Left kidney (tissue), 2 donors: Measurements from ENCODE around the gene TMEM132A. TPM values are rescaled to one million over a fixed set of nuclear protein-coding genes. Genes with fewer than 3 reads are reported as not detected.

Experiments used
- DNase-seq: peaks from one replicate; pipeline ENCODE4 v3.0.0-alpha.2; 2013
- polyA plus RNA-seq: library from polyadenylated mRNA; unstranded; fragments of 120-200 nt; gene quantifications from one replicate; pipeline ENCODE4 v1.2.1, GENCODE V29; 2013; ENCODE audit not compliant: insufficient read length

The TMEM132A gene
- polyA plus RNA-seq, 1 donor = 58.7 TPM

DNA sequence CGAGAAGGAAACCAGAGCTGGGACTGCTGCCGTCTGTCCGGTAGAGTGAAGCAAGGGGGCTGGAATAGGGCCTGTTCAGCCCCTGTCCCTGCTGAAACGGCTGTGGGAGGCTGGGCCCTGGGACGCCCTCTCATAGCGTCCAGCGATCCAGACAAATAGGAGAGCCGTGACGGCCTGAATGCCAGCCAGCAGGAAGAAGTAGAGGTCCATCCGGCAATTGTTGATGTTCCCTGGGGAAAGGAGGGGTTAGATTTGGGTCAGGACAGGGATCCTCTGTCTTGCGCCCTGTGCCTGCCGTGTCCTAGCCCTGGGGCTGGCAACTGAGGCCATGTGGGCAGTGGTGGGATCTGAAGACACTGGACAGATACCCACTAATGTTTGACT lies 12.9 kb downstream of the TMEM132A start:
- DNase-seq = no peak

DNA sequence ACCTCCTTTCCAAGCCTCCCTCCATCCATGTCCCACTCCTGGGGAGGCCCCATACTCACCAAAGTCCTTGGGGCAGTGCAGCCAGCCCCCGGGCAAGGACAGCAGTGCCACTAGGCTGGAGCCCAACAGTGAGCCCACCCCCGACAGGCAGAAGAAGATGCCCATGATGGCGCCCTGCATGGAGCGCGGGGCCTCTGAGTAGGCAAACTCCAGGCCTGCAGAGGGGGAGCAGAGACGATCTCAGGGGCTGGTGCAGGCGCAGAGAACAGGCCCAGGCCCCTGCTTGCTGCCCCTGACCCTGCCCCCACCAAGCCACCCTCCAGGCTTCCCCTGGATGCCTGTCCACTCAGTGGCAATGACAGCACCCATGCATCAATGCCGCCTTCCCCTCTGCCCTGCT lies 13.6 kb downstream of the TMEM132A start:
- DNase-seq = no peak

DNA sequence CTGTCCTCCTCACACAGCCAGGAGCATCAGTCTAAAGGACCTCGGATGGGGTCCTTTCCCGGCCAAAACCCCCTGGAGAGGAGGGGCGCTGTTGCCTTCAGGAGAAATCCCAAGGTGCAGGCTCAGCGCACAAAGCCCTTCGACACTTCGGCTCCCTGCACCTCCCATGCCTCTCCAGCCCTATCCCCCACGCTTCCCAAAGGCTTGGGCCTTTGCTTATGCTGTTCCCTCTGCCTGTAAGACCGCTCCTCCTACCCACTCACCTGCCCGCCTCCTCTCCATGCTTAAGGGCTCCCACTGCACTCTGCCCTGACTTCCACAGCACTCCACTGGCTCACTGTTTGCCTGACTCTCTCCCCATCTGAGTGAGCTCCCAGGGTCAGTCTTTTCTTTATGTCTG lies 14.2 kb downstream of the TMEM132A start:
- no peak for DNase-seq

DNA sequence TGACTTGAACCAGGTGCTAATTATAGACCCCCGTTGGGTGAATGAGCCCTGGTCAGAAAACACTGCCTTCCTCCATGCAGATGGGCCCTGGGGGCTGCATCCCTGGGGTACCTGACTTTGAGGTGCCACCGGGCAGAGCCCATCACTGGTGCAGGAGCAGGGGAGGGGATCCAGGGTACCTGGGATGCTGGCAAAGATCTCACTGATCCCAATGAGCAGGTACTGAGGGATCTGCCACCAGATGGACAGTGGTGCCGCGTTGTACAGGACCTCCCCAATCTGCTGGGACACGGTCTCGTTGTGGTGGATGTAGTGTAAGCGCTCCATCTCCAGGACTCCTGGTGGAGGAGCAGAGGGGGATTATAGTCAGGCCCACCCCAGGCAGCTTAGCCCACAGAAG lies 15.0 kb downstream of the TMEM132A start:
- DNase-seq = no peak

DNA sequence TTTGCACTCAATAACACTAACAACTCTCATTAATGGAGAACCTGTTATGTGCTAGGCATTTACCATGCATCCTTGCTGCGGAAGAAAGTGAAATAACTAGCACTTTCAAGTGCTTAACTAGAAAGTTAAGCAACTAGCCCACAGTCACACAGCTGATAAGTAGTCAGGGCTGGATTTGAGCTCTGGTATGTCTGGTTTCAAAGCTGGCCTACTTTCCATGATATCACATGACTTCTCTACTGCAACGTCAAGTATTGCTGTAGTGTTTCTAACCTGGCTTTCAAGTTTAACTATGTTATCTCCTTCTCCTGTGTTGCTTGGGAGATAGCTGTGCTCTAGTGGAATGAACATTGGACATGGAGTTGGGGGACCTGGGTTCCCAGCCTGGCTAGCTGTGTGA lies 15.6 kb downstream of the TMEM132A start:
- no peak for DNase-seq

DNA sequence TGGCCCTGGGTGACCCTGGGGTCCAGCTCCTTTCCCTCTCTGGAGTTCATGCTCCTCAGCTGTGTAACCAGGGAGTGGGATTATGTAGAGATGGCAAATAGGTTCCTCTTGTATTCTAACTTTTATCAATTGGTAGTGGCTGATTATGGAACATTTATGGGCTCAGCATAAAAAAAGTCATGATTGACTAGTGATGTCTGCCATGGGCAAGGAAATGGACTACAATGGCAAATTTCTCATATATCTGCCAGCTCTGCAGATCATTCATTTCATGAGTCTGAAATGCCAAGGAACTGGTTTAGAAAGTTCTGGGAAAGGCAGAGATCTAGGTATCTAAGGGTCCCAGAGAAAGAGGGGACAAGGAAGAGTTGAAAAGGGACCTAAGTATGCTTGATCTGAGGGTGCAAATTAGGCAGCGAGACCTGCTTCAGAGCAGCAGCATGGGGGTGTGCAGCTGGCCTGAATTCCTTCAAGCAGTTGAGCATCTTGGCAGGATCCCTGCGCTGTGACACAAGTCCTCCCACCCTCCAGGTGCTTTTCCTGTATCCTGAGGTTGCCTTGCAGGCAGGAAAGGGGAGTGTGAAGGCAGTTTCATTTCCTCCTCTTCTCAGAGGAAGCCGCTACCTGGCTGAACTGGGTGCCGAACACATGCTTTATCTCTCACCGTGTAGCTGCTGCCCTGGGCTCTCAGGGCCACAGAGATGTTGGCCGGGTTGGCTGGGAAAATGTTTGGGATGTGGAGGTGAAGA lies 17.3 kb downstream of the TMEM132A start:
- no peak for DNase-seq

DNA sequence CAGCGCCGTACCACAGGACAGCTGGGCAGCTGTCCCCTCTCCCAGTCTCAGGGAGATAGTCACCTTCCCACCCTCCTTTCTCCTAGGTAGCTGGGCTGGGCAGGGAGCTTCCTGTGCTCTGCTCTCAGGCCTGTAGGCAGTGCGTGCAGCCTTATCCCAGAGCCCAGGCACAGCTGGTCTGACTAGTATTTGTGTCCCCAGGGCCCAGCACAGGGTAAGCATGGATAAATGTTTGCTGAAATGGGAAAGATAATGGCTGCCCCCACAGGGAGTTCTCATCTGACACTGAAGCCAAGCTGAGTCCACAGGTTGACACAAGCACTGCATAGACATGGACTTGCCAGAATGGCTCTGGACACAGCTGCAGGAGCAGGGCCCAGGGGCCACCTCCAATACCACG lies 18.0 kb downstream of the TMEM132A start:
- no peak for DNase-seq

DNA sequence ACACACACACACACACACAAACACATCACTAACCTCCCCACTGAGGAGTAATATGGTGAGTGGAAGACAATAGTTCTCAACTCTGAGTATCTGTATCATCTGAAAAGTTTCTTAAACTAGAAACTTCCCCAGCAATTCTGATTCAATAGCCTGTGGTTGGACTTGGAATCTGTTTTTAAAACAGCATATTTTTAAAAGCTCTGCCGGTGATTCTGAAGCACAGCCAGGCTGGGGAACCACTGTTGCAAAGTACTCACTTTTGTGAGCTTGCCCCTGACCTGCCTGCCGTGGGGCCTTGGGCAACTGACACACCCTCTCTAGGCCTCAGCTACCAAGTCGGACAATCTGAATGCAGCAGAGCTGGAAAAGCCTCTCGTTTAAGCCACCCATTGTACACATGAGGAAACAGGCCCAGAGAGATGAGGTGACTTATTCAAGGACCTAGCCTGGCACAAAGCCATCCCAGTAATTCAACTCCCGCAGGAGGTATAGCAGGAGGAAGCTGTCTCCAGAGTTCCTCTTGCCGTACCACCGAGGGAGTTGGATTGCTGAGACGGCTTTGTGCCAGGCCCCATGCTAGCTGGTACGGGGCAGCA lies 18.8 kb downstream of the TMEM132A start:
- no peak for DNase-seq

DNA sequence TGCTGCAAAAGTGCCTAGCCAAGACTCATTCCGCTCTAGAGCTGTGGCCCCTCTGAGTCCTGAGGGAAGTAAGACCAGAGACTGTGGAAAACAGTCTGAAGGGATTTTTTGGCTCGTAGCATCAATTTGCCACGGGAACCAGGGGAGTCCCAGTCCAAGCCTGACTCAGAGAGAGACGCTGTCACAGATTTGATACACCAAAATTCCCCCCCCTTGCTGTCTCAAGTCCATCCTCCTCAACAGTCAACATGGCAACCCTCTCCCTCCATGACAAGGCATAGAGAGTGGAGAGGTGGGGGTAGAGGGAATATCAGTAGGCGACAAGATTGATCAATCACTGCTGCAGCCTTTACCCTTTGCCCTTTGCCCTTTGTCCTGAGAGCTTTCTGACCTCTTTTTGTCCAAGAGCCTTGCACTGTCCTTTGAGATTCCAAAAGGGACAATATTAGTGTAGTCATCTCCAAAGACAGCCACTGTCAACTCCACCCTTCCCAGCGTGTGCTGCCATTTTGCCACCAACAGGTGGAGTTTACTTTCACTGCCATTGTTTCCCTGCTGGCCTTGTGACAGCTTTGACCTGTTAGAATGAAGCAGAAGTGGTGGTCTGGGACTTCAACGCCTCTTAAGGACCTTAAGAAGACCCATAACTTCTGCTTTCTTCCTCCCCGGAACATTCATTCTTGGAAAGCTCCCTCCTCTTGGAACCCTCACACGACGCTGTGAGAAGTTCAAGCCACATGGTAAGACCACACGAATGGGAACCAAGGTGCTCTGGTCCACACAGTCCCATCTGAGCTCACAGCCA lies 20.4 kb downstream of the TMEM132A start:
- DNase-seq = no peak

DNA sequence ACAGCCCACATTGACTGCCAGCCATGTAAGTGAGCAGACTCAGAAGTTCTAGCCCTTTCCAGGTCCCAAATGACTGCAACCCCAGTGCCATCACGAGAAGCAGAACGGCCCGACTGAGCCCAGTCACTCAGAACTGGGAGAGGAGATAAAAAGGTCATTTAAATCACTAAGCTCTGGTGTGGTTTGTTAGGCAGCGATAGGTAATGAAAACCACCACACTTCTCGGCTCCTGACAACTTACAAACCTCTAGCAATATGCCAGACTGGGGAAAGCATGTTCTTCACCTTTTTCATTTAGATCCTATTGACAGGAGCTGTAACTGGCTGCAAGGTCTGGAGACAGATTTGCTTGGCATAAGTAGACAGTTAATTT lies 21.0 kb downstream of the TMEM132A start:
- no peak for DNase-seq

DNA sequence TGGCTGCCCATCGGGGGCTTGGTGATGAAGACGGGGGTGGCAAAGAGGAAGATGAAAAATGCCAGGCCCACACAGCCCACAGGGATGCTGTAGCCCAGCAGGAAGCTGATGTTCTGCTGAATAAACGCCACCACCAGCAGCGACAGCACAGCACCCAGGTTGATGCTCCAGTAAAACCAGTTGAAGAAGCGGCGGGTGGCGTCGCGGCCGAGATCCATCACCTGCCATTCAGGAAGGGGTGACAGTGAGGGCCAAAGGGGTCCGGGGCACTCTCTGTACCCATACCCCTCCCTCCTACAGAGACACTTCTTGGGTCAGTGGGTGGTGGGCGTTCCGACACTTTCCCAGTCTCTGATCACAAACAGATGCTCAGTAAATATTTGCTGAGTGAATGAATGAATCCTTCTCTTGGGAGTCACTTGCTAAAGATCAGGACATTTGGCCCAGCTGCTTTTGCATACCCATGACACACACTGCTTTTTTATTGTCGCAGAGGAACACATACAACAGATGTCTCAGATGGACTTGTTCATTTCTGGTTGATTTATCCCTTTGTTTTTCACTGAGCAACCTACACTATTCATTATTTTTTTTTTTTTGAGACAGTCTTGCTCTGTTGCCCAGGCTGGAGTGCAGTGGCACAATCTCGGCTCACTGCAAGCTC lies 22.5 kb downstream of the TMEM132A start:
- DNase-seq = no peak

DNA sequence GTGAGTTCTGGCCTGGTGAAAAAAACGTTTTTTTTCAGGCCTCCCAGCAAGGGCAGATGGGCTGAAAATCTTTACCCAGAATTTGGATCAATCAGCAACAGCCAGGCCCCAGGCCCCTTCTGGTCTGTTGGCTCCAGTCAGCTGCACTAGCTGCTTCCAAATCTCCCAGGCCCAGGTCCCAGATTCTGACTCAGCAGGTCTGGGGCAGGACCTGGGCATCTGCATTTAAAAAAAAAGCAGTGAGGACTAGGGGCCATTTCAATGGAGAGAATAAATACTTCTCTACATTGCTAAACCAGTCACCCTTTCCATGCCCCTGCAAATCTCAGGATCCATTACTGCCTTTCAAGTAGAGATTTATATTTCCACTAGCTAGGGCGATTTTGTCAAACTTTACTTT lies 23.4 kb downstream of the TMEM132A start:
- no peak for DNase-seq

DNA sequence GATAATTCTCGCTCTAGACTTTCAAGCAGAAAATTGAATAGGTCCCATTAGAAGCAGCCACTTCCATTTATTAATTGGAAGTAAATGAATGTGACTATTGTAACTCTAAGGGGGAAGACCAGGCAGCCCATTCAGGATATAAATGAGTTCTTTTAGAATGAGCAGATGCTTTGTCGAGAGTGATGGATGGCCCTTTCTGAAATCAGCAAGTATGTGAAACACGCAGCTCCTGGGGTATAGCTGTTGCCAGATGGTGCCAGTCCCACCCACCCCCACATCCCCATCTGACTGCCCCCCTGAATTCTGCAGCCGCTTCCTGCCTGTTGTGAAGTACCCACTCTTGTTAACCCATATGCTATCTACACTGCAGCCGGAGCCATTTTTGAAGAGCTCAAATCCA lies 24.0 kb downstream of the TMEM132A start:
- no peak for DNase-seq

DNA sequence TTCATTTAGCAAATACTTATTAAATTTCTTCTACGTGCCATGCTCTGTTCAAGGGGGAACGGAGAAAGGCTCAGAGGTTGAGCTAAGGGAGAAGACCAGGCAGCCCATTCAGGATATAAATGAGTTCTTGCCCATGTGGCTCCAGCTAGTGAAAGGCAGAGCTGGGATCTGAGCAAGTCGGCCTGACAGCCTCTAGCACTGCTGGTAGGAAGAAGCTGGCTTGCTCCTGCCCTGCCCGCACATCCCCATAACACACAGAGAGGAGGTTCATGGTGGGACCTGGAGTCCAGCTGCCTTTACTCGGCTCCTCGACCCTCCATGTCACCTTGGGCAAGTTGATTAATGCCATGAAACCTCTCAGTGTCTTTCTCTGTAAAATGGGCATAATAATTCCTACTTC lies 25.8 kb downstream of the TMEM132A start:
- DNase-seq = no peak

DNA sequence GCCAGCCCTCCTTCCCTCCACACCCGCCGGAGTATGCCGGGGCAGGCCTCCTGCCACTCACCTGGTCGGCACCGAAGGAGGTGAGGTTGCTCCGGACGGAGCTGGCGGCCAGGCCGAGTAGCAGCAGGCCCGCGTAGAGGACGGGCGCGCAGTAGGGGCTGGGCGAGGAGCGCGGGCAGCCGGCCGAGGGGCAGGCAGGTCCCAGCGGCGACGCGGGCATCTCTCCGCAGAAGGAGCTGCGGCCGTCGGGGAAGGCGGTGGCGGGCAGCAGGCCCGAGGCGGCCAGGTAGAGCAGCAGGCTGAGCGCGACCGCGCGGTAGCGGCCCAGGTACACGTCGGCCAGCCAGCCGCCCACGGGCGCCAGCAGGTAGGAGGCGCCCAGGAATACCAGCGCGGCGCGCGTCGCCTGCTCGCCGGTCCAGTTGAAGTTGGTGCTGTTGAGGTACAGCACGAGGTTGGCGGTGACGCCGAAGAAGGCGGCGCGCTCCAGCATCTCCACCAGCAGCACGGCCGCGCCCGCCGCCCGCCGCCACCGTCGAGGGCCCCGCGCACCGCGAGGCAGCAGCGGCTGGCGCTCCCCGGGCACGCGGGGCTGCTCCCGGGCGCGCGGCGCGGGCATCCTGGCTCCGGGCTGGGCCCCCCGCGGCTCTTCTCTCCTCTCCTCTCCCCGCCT lies 26.8 kb downstream of the TMEM132A start:
- DNase-seq = no peak

DNA sequence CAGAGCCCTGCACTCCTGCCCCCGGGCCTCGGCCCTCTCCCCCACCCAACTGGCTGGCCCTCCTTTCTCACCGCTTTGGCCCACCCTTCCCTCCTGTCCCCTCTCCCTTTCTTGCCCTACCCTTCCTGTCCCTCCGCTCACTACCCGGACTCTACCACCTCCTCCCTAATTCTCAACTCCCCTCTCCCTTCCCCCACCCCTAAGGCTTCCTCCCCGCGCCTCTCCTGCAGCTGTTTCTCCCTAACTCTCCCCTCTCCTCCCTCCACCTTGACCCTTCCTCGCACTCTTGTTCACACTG lies 27.3 kb downstream of the TMEM132A start:
- no peak for DNase-seq

DNA sequence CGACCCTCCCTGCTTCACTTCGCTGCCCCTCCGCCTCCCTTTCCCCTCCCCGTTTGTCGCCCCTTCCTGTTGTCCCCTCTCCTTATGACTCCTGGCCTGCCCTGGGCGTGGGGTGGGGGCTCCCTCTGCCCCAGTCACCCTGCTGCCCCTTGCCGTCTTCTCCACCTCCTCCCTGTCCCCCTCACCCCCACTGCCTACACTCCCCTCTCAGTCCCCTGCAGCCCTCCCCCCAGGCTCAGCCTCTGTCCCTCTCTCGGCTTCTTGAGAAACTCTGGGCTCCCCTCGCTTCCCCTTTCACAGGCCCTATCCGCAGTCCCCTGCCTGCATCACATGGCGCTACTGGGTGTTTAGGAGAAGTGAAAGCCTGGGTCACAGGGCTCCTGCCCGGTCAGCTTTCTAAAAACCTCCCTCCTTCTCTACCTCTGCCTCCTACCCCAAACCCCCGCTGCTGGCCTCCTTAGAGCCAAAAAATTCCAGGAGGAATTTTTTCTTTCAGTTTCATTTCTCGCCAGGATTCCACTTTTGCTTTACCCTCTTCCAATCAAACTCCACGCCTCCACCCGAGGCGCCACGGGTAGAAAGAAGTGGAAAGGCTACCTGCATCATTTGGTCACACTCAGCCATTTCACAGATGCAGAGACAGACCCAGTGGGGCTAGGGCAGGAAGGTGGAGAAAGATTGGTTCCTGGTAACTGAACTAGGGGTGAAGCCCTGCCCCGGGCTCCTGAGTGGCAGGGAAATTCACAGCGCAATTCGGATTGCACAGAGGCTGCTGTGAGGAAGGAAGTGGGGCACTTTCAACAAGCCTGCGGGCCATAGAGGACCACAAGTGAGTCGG lies 27.9 kb downstream of the TMEM132A start, which contains the start of gene SLC15A3:
TSS of gene SLC15A3 (minus strand) at position 273 of the 838 bp plus-strand sequence. CDS start 625 bp downstream, outside the sequence.
- DNase-seq = peak; percentile 37

DNA sequence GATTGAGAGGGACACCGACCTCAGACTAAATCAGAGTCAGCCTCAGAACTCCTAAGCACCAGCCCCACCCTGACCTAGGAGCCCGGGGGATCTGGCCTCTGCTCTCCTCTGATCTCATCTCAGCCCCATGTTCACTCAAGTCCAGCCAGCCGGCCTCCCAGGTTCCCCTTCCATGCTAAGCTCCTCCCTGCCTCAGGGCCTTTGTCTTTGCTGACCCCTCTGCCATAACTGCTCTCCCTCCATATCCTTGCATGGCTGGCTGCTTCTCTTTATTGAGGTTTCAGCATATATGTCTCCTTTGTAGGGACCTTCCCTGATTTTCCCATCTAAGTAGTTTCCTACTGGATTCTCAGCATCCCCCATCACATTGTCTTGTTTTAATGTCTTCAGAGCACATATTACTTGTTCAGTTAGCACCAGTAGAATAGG lies 28.5 kb downstream of the TMEM132A start:
- no peak for DNase-seq

DNA sequence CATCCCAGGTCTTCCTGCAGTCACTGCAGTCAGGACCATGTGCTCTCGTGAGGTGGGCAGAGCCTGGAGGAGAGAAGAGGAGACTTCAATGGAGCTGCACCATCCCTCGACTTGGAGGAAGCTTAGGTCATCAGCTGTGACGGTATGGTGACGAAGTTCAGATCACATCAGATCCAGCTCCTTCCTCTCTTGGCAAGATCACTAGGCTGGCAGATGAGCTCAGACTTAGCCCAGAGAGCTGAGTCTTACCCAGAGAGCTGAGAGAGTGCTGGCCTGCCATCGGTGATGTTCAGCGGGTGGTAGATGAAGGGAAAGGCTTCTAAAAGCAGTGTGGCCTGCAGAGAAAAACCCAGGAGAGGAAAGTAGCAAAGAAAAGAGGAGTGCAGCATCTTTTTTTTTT lies 29.5 kb downstream of the TMEM132A start:
- DNase-seq = no peak

DNA sequence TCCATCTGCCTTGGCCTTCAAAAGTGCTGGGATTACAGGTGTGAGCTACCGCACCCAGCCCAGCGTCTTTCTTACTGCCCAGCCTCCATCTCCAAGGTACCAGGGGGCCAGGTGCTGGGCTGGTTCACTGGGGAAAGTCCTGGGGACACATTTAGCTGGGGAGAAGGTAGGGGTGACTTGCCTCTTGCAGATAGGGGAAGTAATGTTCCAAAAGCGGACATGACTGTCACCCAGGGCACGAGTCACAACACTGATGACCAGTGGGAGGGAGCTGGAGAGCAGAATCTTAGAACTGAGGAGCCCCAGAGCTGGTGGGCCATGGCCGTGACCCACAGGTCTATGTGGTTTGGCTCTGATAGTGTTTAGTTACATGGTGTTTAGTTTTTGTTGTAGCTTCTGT lies 30.2 kb downstream of the TMEM132A start:
- no peak for DNase-seq

DNA sequence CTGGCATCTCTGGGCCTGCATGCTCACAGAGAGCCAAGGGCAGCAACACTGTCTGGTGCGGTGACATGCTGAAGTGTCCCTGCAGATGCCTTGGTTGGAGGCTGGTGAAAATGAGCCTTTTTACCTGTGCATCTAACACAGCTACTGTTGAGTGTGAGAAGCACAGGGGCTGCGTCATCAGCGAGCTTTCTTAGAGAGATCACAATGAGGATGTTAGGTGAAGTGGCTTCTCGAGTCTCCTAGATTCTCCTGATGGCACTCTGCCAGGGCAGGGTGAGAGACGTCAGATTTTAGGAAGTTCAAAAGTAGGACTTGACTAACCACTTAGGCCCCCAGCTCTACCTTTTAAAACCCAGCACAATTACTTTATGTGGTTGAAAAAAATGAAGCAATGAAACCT lies 31.3 kb downstream of the TMEM132A start:
- DNase-seq = no peak
